Measurements from ENCODE around the gene ITGA7.

ITGA7 gene

DNA sequence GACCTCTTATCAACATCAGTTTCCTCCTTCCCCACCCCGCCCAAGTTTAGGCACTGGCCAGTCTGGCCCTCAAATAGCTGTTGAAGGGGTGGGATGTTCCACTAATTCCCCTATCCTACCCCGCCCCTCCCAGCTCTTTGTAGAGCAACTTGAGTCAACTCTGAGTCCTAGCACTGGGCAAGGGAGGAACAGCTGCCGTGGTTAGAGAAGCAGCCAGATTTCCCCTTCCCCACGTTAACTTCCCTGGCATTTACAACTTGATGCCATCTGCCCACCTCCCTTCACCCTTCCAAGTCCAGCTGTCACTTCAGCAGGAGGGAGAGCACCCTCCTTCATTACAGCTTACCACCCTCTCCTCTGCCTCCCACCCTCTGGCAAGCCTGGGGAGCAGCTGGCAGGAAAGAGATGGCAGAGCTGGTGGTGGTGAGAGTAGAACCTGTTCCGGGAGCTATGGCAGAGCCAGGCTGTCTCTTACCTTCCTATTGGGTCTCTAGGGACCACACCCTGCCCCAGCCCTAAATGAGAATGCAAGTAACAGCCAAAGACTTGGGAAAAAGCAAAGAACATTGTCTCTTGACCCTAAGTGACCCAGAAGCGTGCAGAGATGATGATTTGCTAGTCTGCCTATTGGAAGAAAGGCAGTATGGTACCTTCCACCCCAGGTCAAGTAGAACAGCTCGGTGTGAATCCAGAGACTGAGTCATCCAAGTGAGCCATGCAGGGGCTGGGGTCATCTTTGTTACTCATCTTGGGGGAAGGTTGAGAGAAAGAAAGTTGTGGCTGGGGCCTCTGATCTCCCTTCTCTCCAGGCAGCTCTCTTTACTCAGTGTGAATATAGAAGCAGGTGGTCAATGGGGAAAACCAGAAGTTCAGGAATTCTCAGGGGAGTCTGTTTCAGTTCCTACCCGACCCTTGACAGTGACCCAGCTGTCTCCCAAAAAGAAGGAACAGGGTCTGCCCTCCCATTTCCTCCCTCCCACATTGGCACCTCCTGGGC, 9.6 kb upstream of the ITGA7 start:
- peak; percentile 82 for DNase-seq

GRCh38 chr12:55716582-55716957, 8.9 kb upstream of the ITGA7 start:
- no peak for DNase-seq

DNA sequence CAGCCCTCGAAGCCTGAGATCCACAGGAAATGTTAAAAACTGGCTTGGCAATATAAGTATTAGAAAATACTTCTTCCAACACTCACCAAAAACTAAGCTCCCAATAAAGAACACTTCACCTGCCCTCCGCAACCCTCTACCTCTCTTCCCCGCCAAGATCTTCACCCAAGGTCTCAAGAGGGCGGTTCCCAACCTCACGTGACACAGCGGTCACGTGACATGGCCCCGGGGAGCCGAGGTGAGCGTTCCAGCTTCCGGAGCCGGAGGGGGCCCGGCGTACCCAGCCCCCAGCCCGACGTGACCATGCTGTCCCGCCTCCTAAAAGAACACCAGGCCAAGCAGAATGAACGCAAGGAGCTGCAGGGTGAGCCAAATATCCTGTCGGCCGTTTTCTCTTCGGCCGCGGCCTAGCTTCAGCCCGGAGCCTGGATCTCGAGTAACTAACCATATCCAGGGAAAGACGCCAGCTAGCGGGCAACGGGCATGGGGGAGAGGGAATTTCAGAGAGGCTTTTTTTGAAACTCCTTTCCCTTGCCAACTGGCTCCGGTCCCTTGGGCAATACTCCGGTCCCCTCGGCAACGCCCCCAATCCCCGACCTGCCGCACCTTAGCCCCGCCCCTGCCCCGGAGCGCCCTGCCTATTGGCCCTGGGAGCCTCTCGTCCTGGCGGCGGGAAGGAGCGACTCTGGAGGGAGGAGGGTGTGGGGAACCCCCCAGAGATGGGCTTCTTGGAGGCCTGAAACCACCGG, 8.3 kb upstream of the ITGA7 start, which contains the start of gene BLOC1S1:
TSS of gene BLOC1S1 (plus strand) at position 214 of the 749 bp plus-strand sequence. CDS start at position 220, 6 bp downstream.
- DNase-seq = peak; percentile 80

DNA sequence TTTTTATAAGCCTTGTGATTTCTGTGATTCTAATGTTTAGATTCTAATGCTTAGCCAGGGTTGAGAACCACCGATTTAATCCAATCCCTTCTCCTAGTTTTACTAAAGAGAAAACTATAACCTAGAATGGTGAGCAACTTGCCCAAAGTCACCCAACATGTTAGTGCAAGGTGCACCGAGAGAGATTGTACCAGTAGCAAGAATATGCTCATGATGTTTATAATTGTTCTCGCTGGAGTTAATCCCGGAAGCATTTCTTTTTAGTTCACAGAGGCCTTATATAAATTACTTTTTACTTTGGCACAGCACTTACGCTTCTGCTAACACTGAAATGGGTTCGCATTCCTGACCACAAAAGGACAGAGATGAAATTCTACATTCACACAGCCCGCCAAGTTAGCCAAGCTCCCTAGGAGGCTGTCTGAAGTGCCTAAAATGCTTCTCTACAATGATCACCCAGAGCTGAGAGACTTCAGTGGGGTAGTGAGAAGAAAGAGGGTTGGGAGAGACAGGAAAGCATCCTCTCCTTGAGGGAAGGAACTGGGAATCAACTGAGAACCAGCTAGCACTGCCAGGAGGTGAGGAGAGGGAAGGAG, 7.6 kb upstream of the ITGA7 start:
- DNase-seq = no peak

- peak; percentile 77 for DNase-seq
Measured at GRCh38 chr12:55713721-55714120, 6.0 kb upstream of the ITGA7 start.

- DNase-seq = no peak
Measured at GRCh38 chr12:55712700-55713415, 5.2 kb upstream of the ITGA7 start.

DNA sequence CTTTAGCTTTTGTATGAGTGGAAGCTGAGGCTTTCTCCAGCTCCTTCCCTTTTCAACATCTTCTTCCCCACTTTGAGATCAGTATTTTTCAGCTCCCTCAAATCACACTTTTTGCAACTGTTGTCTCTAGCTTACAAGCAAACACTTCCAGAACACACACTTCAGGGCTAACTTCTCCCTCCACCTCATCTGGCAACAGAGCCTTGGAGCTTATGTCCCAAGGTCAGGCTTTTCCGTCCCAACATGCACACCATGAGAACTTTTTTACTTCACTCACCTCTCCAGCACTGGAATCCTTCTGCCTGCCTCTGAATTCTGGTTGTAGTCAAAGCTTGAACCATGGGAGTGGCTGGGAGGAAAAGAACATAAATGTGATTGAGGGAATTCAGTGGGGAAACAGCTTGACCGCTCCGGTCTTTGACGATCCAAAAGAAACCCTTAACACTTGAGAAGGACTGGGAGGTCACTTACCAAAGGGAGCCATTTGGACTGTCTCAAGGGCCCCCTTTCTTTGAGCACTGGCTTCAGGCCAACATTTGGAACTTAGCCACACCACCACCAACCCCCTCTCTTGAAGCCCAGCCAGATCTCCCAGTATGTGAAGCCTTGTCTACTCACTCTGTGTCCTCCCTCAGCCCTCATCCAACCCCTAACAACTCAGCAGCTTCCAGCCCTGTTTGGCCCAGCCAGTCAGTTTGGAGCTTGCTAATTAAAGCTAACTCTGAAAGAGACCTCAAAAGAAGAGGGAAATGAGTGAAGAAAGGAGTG, 4.3 kb upstream of the ITGA7 start:
- DNase-seq = no peak

- DNase-seq = no peak
Measured at GRCh38 chr12:55708695-55709233, 1.1 kb upstream of the ITGA7 start.

GRCh38 chr12:55707219-55707671, 459 bp downstream of the ITGA7 start:
- DNase-seq = no peak

GRCh38 chr12:55706568-55707218, 1.0 kb downstream of the ITGA7 start:
- DNase-seq = no peak

DNA sequence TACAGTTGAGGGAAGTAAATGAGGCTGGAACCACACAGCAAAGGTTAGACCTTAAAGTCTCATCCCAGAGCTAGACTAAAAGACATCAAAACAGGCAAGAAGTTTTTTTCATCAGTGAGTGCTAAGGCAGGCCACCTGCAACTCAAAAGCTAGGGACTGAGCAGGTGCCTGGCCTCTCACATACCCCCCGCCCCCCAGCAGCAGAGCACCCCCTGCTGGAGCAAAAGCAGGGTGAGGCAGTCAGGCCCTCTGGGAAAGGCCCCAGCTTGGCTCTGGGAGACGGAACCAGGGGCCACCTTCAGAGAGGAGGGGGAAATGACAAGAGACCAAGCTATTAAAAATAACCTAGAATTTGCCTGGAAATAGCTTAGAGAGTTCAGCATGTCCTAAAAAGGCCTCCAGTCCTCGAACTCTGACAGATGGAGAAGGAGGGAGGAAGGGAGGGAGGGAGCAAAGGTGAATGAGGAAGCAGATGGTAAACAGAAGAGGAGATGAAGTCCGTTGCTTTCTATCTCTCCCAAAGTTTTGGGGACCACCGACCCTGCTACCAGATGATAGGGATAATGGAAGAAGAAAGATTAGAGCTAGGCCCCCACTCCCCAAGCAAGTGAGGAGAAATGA, 1.8 kb downstream of the ITGA7 start:
- no peak for DNase-seq

DNA sequence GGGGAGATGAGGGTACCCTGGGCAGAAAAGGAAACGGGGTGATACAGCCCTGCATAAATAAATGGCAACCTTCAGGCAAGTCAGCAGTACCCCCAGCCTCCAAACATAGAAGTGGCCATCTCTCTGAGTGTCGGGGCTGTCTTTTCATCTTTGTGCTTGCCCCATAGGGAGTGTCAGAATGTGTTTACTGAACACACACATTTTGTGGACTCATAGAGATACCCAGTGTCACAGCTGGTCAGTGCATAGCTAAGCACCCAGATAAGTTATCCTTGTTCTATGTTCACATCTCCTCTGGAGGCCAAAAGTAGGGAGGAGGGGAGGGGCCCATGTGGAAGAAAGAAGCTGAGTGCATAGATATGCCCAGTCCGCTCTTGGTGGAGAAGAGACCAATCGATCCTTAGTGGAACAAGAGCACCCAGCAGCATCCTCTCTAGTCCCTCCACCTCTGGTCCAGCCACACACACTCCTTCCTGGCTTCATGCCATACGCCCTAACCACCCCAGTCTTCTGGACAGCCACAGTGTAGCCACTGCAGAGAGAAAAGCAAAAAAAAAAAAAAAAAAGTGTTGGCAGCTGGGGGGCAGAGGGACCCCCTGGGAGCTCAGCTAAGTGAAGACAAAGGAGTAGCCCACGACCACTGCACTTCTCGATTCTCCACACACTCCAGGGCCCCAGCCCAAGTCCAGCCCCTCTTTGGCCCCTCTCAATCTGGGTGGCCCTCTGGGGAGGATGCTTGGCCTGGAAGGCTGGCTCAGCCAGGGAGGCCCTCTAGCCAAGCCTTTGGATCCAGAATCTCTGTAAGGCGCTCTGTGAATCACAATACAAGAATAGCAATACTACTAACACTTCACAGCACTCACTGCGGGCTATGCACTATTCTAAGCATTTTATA, 2.6 kb downstream of the ITGA7 start:
- no peak for DNase-seq

- DNase-seq = no peak
Measured at GRCh38 chr12:55703901-55704761, 3.6 kb downstream of the ITGA7 start.

GRCh38 chr12:55703288-55703687, 4.4 kb downstream of the ITGA7 start:
- no peak for DNase-seq

- DNase-seq = no peak
Measured at GRCh38 chr12:55702861-55703260, 4.8 kb downstream of the ITGA7 start.

DNA sequence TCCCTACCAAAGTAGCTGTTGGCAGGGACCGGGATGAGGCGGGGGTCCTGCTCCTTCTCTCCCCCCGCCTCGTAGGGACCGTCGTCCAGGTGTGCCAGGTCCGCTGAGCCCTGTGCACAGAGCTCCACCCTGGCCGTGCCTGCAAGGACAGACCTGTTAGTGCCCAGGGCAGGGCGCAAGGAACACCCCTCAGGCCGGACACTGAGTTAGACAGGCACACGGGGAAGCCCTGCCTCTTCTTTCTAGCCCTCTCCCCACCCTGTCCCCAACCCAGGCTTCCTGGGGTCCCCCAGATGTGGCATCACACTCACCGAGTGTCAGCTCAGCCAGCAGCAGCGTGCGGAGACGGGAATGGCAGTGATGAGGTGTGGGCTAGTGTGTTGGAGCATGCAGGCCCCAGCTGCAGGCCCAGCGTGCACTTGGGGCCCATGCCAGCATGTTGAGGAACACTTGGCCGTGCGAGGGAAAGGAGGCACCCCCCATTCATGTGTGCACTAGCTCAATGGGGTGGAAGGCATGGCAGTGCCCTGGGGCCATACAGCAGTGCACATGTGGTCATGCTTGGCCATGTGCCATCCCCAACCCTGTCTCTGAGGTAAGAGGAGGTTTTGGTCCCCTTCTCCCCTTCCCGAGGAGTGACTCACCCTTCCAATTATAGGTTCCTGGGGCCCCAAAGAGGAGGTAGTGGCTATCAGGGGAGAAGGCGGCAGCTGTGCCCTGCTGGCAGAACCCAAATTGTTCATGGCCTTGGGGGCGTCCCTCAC, 7.3 kb downstream of the ITGA7 start:
- DNase-seq = no peak

- DNase-seq = no peak
Measured at GRCh38 chr12:55699471-55700055, 8.1 kb downstream of the ITGA7 start.
